Forelimb muscle (tissue), 1 donor: ENCODE measurements around the gene CDH11. TPM values are rescaled to one million over a fixed set of nuclear protein-coding genes. Genes with fewer than 3 reads are reported as not detected.

ENCODE experiments used
- DNase-seq: peaks from one replicate; pipeline ENCODE4 v3.0.0-alpha.2; 2013; ENCODE audit warnings: low read depth
- polyA plus RNA-seq: library from polyadenylated mRNA; unstranded; fragments of 120-200 nt; gene quantifications from one replicate; pipeline ENCODE4 v1.2.1, GENCODE V29; 2013; ENCODE audit not compliant: insufficient read length

CDH11 gene
- polyA plus RNA-seq, 1 donor = 43.2 TPM

DNA sequence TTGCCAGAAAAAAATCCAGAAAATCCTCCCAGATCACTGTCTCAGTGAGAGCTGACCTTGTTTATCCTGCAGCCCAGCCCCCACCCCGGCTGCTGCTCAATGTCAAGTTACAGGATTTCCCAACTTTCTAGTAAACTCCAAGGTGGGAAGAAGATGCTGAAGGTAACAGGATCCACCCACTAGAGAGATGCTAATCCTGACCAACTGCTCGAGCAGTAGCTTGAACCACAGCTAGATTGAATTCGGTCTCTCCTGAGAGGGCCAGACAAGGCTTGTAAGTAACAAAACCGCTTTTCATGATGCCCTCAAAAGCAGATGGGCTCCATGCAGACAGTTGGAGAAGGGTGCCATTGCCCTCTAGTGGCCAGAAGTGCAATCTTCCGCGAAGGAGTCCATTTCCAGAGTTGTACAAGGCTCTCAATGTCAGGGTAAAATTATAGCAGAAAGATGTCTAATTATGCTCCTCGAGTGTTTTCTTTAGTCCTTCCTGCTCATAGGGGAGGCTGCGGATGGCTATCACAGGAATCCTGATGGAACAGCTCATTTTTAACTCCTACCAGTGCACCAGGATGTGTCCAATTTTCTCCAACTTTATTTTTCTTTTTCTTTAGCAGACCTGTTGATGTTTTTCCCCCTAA is 3.9 kb downstream of the CDH11 start:
- DNase-seq = peak; percentile 73

DNA sequence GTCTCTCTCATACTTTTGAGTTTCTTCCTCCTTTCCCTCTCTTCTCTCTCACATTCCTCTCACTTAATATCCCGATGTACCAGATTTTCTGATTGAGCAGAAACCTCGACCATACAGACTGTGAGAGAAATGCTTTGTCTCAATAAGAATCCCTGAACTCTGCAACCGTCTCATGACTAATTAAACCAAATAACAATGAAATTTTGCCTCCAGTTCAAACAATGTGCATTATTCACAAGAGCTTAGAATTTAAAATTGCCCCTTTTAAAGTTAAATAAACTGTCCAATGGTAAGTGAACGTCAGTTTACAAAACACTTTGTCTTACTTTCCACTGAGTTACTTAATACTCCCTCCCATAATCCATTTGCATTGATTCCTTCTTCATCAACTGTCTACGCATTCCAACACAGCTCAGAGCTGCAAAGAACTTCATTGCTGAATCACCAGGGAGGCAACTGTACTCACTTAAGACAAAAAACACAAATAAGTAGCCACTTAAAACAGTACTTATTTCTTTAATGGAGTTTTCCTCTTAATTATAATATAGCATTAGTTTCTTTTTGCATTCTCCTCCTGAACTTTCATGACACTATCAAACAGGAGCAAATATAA is 4.9 kb downstream of the CDH11 start:
- no peak for DNase-seq

DNA sequence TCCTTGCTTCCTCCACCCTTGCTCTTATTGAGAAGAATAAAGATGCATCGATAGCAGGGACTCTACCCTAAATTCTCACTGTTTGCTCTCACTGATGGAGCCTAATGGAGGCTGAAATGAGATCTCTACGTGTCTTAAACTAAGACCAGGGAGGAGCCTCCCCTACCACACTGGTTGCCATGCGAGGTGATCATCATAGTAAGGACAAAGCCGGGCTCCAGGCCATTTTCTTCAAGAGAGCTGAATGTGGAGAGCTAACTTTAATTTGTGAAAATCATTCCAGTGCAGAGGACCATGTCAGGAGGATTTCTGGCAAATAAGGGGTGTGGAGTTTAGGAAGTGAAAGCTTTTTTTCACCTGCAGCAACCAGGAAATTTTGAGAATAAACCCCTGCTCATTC is 5.6 kb downstream of the CDH11 start:
- no peak for DNase-seq

DNA sequence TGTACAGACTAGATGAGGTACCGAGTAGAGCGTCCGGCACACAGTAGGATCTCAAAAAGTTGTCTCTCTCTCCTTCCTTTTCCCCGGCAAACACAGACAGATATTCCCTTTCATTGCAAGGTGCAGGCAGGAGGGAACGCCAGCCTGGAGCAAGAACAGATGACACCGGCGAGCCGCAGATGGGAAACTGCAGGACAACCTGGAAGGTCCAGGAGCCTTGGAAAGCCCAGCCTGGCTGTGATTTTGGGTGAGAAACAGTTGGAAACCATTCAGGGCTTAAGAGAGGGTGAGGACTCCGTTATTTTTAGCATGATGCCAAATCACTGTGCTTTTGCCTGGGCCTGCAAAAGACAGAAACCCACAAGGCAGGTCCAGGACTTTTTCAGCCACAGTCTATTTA is 7.3 kb downstream of the CDH11 start:
- no peak for DNase-seq

DNA sequence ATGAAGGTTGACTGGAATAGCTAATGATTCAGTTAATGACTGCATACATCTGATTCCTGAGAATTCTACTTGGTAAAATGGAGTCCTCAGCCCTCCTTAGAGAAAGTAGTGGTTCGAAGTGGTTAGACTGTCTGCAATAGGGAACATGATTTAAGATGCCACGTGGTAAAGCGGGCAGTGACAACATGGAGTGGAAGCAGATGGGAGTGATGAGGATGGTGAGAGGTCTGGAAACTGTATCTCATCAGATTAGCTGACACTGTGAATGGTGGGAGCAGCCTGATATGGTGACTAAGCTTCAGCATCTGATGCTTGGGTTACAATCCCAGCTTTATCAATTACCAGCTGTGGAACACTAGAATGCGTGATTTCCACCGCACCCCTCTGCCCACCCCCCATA is 8.4 kb downstream of the CDH11 start:
- no peak for DNase-seq

DNA sequence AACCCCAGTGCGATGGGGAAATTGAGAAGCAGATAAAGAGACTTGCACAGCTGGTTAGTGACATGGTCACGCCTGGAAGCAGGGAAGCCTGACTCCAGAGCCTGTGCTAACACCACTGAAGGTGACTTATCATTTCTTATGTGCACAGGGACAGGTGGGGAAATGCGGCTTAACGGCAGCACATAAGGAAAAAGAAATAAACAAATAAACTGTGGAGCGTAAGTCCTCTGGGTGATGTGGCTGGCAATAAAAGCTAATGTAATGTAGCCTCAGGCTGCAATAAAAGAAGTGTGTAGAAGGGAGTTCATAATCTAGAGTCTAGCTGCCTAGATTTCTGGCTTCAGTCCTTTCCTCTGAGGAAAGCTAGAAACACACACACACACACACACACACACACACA is 10.6 kb downstream of the CDH11 start:
- no peak for DNase-seq

DNA sequence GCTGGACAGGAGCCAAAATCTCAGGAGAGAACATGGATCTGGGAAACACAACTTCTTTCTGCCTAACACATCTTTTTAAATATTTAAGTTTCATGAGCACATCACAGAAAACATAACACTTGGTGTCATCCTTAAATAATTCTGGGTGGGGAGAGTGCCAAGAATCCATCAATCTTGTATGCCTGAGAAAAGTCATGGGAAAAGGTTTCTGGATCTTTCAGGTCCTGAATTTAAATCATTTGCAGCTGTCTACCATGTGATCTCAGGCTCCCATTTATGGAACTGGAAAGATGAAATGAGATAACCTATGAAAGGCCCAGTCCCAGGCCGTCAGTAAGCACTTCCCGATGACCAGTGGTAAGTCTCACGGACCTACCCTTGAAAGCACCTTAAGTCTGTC is 15.1 kb downstream of the CDH11 start:
- no peak for DNase-seq

DNA sequence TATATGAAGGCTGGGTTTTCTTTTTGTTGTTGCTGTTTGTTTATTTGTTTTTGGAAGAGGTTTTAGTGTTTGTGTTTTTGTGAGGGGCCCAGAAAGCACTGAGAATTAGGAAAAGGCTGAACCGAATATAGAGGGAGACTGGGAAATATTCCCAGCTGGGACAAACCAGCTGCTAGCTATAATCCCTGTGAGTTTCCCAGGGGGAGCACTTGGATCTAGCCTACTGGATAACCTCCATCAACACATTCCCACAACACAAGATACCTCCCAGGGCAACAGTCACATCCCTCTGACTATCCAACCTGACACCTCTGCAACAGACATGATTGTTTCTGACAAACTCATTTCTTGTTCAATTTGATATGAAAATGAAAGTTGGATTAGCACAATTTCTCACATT is 16.7 kb downstream of the CDH11 start:
- DNase-seq = no peak

DNA sequence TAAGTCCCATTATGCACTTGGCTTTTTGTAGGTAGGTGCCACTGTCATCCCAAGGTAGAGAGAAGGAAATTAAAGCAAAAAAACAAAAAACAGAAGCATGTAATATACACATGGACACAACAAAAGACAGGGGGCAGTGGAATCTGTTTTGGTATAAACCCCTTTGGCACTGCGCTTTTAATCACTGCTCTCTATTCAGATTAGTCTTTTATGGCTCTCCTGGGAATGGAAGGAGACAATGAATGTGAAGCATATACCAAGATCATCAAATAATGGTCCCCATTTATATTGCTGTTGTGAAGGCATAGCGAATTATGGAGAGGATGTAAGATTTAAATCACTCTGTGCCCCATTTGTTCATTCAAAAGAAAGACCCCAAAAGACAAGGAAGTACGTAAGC is 17.4 kb downstream of the CDH11 start:
- no peak for DNase-seq

DNA sequence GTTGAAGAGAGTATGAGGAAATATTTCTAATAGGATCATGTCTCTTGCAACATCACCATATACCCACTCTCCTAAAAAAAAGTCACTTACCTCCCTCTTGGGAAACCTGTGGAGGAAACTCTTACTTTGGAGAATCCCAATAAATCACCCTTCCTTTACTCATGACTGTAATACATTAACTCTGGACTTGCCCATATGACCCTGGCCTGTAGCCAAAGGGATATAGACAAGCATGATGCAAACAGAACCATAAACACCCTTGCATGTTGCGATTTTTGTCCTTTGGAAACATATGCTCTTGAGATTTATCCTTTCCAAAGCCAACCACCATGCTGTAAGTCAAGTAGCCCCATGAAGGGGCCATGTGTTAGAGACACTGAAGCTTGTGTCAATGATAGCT is 19.5 kb downstream of the CDH11 start:
- no peak for DNase-seq

DNA sequence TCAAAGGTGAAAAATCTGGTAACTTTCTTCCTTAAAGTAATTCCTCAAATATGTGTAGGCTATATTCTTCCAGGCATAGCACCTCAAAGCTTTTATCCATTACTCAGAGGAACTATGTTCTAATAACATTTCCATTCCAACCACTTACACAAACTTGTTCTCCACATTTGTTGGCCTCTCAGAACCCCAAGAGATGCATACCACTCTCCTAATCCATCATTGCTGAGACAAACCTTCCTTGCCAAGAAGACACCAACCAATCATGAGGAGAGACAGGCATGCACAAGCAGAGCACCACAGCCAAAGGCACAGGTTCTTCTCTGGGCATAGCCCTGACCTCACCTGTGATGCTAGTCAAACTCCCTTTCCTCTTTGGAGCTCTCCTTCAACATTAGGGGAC is 20.9 kb downstream of the CDH11 start:
- no peak for DNase-seq

DNA sequence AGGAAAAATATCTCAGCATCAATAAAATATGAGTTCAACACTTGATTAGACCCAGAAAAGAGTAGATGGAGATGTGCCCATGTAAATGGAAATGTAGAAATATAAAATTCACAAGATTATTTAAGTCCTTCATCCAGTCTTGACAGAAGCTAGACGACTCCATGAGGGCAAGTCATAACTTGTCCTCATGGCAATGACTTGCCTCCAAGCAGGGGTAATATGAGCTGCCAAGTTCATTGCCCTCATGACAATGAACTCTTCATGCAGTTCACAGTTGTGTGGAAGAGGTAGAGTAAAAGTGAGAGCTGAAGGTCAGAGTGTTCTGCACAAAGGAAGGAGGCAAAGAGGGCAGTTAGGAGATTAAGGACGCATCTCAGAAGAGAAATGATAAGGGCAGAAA is 22.3 kb downstream of the CDH11 start:
- DNase-seq = no peak

DNA sequence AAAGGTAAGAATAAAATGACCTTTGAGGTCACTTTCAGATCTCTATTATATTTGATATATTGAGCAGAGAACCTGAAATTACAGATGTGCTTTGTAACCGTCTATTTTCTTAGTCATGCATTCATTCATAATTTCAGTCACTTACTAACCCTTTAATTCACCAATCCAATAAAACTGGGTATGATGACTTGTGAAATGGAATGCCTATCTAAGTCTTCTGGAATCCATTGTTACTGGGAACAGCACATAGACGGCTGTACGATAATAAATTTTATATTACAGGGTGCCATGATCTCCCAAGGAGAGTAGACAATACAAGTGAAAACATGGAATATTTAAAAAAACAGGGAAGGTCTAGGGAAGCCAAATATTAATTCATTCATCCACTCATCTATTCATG is 22.9 kb downstream of the CDH11 start:
- no peak for DNase-seq

DNA sequence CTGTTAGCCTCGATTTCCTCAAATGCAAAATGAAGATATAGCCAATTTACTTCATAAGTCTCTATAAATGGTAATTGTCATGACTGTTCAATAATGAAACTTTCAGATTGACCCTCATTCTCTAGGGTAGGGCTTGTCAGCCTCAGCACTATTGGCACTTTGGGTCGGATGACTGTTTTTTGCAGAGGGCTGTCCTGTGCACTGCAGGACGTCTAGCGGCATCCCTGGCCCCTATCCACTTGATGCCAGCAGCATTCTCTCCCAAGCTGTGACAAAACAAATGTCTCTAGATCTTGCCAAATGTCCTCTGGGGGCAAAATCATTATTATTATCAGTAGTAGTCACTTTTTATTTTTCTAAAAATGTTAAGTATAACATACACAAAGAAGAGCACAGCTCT is 24.6 kb downstream of the CDH11 start:
- DNase-seq = no peak

DNA sequence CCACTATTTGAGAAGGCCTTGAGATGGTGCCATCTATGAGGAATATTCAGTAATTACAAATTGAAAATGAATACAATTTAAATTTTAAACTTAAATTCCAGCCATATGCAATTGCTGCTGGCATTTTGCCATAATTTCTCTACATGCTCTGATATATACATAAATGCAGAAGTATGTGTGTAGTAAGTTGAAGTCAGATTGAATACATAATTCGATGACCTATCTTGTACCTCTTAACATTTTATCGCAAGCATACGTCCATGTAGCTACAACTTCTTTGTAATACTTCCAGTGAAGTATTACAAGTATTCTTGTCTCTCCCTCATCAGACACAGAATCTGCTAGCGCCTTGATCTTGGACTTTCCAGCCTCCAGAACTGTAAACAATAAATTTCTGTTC is 26.0 kb downstream of the CDH11 start:
- no peak for DNase-seq

DNA sequence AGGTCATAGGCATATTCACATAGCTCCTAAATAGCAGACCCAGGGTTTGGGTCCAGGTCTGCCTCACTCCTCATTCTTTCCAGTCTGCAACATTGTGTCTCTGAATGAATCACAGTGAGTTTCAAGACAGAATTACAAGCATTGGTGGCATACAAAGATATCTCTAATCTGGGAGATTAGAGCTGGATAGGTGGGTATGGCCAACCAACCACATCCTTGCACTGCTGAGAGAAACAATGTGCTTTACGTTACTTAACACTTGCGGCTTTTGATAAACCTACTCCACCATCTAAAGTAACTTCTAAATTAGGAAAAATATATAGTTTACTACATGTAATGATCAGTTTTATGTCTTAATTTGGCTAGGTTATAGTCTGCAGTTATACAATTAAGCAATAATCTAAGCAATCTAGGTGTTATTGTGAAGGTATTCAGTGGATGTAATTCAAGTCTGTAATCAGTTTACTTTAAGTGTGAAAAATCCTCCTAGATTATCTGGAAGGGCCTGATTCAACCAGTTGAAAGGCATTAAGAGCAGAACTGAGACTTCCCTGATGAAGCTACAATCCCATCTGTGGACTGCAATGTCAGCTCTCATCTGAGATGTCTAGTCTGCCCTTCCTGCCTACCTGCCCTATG is 26.7 kb downstream of the CDH11 start:
- no peak for DNase-seq

DNA sequence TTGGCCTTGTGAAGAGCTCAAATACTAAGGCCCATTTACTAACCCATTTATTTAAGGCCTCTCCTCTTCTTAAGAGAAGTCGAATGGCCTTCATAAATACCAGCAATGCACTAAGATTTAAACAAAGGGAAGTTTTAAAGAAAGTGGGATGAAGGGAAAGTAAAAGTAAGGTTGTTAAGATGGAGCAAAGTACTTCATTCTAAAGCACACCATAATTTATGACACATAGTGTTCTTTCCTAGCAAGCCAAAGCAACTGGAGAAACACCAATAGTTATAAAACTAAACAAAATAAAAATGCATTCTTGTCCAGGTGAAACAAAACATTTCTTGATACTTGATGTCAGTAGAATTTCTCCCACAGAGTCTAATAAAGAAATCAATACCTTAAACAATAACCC is 27.9 kb downstream of the CDH11 start:
- DNase-seq = no peak

DNA sequence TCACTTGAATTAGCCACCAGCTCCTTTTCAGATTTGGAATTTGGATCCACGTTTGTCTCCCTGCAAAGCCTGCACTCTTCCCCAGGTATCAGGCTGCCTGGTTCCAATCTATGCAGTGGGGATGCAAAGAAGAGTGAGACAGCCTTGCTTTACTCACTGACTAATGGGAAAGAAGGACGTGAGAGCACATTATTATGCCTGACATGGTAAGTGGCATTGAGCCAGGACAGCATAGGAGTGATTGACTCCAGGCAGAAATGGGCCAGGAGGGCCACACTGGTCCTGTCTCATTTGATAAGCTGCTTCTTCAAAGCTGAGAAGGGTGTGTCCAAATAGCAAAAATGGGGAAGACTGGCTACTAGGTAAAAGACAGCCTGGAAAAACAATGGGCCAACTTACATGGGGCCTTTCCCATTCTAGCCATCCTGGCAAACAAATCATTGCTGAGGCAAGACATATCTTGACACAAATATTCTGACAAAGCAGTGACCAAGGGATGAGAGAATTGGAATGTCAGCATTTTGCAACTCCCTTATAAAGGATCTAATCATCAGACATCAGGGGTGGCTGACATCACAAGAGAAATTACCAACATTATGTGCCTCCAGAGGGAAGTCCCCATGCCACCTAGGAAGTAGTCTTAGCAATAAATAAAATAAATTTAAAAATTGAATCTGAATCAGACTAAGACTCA is 38.6 kb downstream of the CDH11 start:
- no peak for DNase-seq

DNA sequence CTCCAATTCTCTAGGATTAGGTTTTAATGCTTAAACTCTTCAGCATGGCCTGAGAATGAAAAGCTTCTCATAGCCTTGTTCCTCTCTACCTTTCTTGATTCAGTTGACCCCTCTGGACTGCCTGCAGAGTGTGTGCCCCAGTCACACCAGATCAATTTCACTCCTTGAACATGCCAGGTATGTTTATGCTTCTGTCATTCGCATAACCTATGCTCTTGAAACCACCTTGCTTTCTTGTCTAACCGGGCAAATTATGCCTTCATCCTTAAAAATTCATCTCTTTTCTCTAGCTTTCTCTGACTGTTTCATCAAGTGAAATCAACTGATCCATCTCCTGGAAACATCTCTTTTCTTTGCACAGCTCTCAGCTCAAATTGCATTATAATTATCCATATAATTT is 42.3 kb downstream of the CDH11 start:
- no peak for DNase-seq

DNA sequence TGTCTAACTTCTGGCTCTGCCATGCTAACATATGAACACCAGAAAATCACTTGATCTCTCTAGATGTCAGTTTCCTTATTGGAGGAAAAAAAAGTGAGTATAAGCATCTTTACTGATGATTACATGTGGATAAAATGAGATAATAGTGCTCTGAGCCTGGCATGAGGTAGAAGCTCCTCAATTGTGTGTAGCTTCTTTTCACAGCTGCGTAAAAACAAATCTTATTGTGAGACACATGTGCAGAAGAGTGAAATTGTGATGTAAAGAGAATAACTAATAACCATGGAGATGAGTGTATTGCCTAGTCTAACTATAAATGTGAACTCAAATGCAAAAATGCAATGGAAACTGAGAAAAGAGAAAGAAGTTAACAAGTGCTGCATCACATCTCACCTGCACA is 44.7 kb downstream of the CDH11 start:
- DNase-seq = no peak

DNA sequence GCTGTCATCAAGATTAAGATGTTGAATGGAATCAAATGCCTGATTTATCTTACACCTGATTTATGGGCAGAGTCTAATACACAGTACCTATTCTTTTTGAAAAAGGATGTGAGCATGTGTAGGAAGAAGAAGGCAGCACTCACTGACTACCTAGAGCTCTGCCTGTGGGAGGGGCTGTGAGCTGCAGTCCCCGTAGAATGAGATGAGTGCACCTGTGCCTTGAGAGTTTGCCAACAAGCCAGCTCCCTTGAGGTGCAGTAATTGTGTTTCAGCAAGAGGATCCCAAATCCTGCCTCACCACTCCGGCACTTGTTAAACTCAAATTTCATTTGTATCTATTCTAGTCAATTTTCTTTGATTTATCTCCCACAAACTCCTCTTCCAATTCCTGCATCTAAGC is 46.0 kb downstream of the CDH11 start:
- no peak for DNase-seq

DNA sequence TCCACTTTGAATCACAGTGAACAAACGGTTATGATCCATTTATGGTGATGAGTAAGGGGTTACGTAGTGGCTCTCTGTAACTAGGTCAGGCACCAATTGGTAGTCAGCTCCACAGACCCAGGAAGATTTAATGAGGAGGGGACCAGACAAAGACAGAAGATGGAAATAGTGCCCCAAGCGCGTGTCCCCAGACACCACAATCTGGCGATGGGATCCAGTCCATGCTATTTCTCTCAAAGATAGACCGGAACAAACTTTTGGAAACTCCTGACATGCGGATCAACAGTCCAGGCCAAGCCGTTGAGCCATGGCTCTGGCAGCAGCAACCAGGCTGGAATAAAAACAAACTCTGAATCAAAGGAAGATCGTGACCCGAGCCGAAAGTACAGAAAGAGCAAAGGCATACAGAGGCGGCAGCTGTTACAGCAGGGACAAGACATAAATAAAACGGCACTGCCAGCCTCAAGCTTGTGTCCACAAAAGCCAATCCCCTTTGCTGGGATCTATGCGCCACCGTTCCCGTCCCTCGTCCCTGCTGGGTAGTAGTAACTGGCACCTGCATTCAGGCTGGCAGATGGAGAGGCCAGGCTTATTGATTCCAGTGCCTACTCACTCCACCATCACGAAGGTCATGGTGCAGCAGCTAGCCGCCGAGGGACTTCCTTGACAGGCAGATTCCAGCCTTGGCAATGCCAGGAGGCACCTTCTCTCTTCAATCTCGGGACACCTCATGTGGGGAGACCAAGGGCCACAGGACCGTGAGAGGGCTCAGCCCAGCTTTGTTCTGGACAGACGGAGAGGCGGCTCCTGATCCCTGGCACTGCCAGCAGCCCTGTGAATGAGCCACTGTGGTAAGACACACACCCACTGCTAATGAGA is 50.2 kb downstream of the CDH11 start:
- DNase-seq = no peak
